Medulla oblongata (tissue), 1 donor: ENCODE data around the gene PTF1A.
"Not testable (repeated sequence)": the region's sequence is repeated elsewhere in the genome, so short reads cannot be mapped to it uniquely, and the experiment has no call there.

ENCODE experiments used
- DNase-seq: peaks from one replicate; pipeline ENCODE4 v3.0.0-alpha.2; 2015; ENCODE audit errors: extremely low spot score

Gene PTF1A

GRCh38 chr10:23203369-23204325 is 11.5 kb downstream of the PTF1A start:
- no peak for DNase-seq

- no peak for DNase-seq
Measured at GRCh38 chr10:23204773-23205172, 12.7 kb downstream of the PTF1A start.

DNA sequence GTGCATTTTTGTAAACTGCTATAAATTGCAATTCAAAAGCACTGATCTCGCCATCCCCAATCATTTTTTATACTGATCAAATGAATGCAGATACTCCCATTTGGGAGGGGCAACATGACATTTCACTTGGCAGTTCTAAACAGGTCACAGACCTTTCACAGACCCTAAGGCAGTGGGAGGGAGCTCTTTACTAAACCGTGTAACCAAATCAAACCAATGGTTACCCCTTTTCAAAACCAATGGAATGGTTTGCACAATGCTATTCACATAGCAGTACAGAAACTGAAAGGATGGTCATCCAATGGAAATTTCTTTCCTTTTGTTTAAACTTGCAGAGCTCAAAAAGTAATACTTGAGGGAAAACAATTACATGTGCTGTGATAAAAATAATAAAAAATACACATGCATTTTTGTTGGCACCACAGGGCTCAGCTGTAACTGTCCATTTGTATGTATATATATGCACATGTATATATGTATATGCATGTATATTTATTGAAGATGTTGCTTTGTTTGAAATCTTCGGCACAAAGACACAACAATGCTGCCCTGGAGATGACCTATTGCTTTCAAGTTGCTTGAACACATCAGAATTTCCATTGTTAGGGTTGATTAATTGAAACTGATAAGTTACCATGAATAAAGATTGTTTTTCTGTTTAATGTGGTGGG is 14.0 kb downstream of the PTF1A start:
- DNase-seq: no peak

DNA sequence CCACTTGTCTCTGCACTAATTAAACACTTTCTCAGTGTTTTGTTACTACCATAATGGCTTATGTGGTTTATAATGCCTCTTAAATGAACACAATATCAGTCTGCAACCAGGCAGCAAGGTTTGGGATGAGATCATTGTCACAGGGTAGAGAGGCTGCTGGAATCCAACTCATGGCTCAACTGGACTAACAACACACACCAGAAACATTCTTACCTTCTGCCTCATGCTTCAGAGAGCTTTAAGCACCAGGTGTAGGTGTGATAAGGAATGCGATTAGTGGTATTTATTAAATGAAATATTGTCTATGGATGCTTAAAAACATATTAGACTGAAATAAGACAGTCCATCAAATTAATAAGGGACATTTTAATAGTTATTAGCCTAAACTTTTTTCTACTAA is 25.4 kb downstream of the PTF1A start:
- DNase-seq: no peak

DNA sequence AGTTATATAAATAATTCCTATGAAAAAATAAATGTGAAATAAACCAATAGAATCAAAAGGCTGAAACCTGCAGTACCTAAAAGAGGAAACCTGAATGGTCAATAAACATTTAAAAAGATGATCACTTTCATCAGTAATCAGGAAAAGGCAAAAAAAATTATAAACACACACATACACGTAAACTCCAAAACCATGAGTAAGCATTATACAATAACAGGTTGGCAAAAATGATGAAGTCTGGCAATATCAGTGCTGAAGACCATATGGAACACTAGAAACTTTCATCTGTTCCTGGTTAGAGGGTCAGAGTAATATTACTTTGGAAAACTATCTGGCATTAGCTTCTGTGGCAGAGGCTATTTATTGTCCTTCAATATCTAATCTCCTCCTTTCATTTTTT is 38.5 kb downstream of the PTF1A start:
- DNase-seq: no peak

DNA sequence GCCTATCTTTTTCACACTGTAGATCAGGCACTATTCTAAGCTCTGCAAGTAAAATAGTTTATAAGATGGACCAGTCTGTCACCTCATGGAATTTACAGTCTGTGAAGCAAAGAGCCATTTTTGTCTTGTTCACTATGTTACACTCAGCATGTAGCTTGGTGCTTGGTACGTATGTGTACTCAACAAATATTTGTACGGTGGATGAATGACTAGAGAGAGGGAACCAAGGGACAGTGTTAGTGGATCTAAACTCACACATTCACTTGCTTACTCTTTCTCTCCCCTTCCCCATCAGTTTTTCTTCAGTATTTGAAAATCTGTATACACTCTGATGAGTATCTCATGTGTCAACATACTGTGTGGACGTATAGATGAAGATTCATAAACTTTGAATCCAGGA is 45.9 kb downstream of the PTF1A start:
- DNase-seq: no peak

- DNase-seq: not testable (repeated sequence)
Measured at GRCh38 chr10:23241779-23242178, 49.7 kb downstream of the PTF1A start.
